AG04450 (cell line): ENCODE results near the gene DMTF1. TPM values are rescaled to one million over a fixed set of nuclear protein-coding genes. Genes with fewer than 3 reads are reported as not detected.

Experiments
- CTCF ChIA-PET: fragments of 300-600, 350-600 bp; formaldehyde crosslinking; extraction: SDS; loops from one replicate; lab custom pipeline; 2022; ENCODE audit warnings: antibody characterized with exemption, inconsistent platforms; lab: Charles Lee
- POLR2A ChIA-PET: fragments of 350-600 bp; formaldehyde crosslinking; extraction: SDS; loops from one replicate; lab custom pipeline; 2021; ENCODE audit warnings: antibody characterized with exemption, inconsistent platforms; lab: Yijun Ruan, JAX
- DNase-seq: peaks from one replicate; pipeline ENCODE4 v3.0.0-alpha.2; 2011; ENCODE audit warnings: low read depth, low spot score
- H3K27ac ChIP-seq: one replicate; pipeline ENCODE4 v1.5.1; 2012; ENCODE audit warnings: low read depth, low read length, control low read depth
- H3K27me3 ChIP-seq: one replicate; pipeline ENCODE4 v1.6.0; 2012; ENCODE audit warnings: low read length; ENCODE audit not compliant: control insufficient read depth, insufficient read depth
- H3K4me3 ChIP-seq: 2 replicates; pipeline ENCODE4 v1.5.1; 2011; ENCODE audit warnings: mild to moderate bottlenecking, low read depth, low read length, control low read depth
- H3K9me3 ChIP-seq: 2 replicates; pipeline ENCODE4 v1.5.1; 2012; ENCODE audit warnings: low read length; ENCODE audit not compliant: control insufficient read depth, insufficient read depth
- polyA plus RNA-seq: library from polyadenylated mRNA; depleted of rRNA; stranded (reverse); fragments of >200 nt; gene quantifications from 2 replicates; pipeline ENCODE4 v1.2.3, GENCODE V29; 2011
- TF ChIP-seq, protein P1 (sequence below): IDR thresholded peaks from 2 replicates; pipeline ENCODE4 v1.5.1; 2011; ENCODE audit warnings: low read depth, low read length, control low read depth, inconsistent platforms

The DMTF1 gene
- polyA plus RNA-seq, 1 experiment, result 134 TPM

DNA sequence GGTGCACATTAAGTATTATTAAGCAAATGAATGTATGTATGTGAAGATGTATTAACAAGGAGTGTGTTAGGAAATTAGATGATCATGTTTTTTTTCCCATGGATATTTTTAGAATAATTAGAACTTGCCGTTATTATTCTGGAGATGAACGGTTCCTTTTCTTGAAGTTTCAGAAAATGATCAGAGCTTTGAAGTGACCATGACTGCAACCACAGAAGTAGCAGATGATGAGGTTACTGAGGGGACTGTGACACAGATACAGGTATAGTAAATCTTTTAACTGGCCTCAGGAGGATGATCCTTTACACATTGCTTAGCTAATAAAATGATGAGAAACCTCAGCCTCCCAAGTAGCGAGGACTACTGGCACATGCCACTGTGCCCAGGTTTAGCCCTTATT, 18.6 kb downstream of the DMTF1 start:
- no peaks in the 10 kb centered on the region for H3K27me3 ChIP-seq
- H3K4me3 ChIP-seq, result no peak overlapping the region
- ChIA-PET CTCF (interaction anchor here (0.6 kb wide), 1 partner anchor 244 kb away, joined by 7 read pairs; no protein-coding TSS in a partner anchor), POLR2A (no interaction called here)
- H3K27ac ChIP-seq, result no peak overlapping the region
- TF ChIP-seq, protein P1, sequence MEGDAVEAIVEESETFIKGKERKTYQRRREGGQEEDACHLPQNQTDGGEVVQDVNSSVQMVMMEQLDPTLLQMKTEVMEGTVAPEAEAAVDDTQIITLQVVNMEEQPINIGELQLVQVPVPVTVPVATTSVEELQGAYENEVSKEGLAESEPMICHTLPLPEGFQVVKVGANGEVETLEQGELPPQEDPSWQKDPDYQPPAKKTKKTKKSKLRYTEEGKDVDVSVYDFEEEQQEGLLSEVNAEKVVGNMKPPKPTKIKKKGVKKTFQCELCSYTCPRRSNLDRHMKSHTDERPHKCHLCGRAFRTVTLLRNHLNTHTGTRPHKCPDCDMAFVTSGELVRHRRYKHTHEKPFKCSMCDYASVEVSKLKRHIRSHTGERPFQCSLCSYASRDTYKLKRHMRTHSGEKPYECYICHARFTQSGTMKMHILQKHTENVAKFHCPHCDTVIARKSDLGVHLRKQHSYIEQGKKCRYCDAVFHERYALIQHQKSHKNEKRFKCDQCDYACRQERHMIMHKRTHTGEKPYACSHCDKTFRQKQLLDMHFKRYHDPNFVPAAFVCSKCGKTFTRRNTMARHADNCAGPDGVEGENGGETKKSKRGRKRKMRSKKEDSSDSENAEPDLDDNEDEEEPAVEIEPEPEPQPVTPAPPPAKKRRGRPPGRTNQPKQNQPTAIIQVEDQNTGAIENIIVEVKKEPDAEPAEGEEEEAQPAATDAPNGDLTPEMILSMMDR, result no peak
- DNase-seq, result no peak
- no peaks in the 10 kb centered on the region; the same call in 1 of the 2 replicates for H3K9me3 ChIP-seq

DNA sequence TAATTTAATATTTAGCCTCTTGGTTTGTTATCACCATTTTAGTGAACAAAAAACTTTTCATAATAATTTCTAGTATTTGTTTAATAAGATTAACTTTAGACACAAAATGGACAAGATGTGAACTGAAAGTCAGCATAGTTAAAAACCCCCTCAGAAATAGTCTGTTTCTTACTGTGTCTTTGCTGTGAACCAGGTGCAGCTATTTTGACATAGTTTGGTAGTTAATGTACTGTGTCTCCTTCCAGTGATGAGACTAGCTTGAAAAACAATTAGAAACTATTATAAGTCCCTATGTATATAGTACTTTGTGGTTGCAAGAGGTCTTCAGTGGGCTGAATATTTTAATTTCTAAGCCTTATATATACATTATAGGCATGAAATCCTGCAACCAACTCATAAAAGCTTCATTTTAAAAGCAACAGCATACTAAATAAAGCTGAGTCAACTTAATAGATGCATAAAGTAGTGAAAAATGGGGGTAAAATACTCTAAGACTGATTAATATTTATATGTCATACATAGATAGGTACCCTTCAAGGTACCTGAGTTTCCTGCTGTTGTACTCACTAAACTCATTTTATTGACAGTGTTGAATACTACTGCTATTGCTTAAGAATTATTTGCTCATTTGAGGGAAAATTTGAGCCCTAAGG, 19.2 kb downstream of the DMTF1 start:
- TF ChIP-seq, protein P1, result no peak

DNA sequence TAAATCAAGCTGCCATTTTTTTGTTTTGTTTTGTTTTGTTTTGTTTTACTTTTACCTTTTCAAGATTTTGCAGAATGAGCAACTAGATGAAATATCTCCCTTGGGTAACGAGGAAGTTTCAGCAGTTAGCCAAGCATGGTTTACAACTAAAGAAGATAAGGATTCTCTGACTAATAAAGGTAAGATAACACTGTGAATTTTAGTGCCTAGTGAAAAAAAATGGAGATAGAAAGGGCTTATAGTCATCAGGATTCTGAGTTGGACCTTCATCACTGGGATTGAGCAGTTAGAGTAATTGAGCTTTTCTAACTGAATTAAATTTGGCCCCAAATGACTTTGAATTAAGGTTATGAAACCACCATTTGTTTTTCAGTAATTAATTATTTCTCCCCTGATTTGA, 21.2 kb downstream of the DMTF1 start:
- no peak overlapping the region for H3K4me3 ChIP-seq
- TF ChIP-seq, protein P1, result no peak
- no peaks in the 10 kb centered on the region for H3K27me3 ChIP-seq
- H3K27ac ChIP-seq, result no peak overlapping the region
- CTCF ChIA-PET, result interaction anchor here (0.8 kb wide), 1 partner anchor 26 kb away, joined by 3 read pairs; no protein-coding TSS in a partner anchor
- H3K9me3 ChIP-seq, result no peaks in the 10 kb centered on the region; the same call in 1 of the 2 replicates
- no peak for DNase-seq
- POLR2A ChIA-PET, result no interaction called here

More for the DNA sequence above, 19.2 kb downstream of the DMTF1 start:
- no peak overlapping the region for H3K4me3 ChIP-seq
- DNase-seq, result no peak
- ChIA-PET CTCF (interaction anchor here (0.5 to 1.4 kb wide), 3 partner anchors 65 to 281 kb away, joined by 3 to 7 read pairs (median 4); no protein-coding TSS in a partner anchor), POLR2A (no interaction called here)
- H3K27ac ChIP-seq, result no peak overlapping the region
- no peaks in the 10 kb centered on the region for H3K27me3 ChIP-seq
- no peaks in the 10 kb centered on the region; the same call in 1 of the 2 replicates for H3K9me3 ChIP-seq

DNA sequence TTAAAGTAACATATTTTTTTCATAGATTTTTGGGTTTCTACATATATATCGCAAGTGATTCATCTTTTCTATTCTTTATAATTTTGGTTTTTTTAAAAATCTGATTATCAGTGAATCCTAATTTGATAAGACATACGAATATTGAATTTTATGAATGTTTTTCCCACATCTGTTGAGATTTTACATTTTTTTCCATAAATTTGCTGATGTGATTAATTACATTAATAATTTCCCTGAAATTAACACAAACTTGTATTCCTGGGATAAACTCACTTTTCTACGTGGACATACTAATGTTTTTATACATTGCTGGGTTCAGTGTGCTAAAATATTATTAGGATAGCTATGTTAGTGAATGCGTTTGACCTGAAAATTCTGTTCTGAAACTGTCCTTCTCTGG, 26.1 kb downstream of the DMTF1 start:
- Histone ChIP-seq H3K9me3 (no peaks in the 10 kb centered on the region), H3K27ac (no peak overlapping the region), H3K4me3 (no peak overlapping the region), H3K27me3 (no peaks in the 10 kb centered on the region)
- CTCF ChIA-PET, result no interaction called here
- TF ChIP-seq, protein P1, result no peak
- DNase-seq, result no peak
- POLR2A ChIA-PET, result no interaction called here

DNA sequence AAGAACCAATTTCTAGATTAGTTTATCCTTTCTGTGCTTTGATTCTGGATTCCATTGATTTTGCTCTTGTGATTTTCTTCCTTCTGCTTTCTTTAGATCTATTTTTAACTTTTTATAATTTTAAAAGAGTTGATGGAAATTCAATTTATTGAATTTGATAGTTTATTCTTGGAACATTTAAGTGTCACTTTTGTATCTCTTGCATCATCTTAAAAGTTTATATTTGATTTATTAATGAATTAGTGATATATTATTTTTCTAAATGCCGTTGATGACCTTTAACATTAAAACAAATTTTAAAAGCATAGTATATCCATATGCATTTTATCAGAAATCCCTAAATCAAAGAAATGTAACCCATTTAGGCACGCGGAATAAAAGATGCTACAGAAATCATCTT, 26.9 kb downstream of the DMTF1 start:
- CTCF ChIA-PET, result no interaction called here
- H3K27ac ChIP-seq, result no peak overlapping the region
- no peaks in the 10 kb centered on the region for H3K27me3 ChIP-seq
- TF ChIP-seq, protein P1, result no peak
- POLR2A ChIA-PET, result no interaction called here
- H3K4me3 ChIP-seq, result no peak overlapping the region
- no peaks in the 10 kb centered on the region for H3K9me3 ChIP-seq
- DNase-seq, result no peak
